ENCODE results near the gene KIF26A.

KIF26A gene

GRCh38 chr14:104138098-104138717 is at the start of gene KIF26A:
TSS of gene KIF26A (plus strand) at chr14:104138587. CDS start at chr14:104138723, 136 bp downstream.
- no peak for DNase-seq

DNA sequence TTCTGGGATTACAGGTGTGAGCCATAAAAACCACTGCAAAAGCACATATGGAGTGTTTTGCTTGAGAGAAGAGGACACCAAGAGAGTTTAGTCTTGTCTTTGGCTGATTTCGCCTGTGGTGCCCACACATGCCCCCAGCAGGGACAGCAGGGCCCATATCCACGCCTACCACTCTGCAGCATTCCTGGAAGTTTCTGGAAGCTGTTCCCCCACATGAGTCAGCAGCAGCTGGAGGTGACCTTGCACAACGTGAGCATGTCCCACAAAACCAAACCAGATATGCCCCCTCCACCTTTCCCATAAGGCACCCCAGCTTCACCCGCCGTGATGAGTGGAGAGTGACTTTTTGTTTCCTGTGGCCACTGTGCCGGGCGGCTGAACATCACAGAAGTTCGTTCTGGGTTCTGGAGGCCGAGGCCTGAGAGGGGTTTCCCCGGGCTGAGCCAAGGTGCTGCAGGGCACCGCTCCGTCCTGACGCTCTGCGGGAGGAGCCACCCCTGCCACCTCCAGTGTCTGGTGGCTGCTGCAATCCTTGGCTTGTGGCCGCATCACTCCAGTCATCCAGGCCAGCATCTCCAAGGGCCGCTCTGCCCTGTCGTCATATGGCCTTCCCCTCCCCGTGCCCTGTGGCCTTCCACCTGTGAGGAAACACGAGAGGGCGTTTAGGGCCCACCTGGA is 48.2 kb upstream of the KIF26A start:
- DNase-seq = no peak

- DNase-seq = no peak
Measured at GRCh38 chr14:104091061-104091926, 47.1 kb upstream of the KIF26A start.

DNA sequence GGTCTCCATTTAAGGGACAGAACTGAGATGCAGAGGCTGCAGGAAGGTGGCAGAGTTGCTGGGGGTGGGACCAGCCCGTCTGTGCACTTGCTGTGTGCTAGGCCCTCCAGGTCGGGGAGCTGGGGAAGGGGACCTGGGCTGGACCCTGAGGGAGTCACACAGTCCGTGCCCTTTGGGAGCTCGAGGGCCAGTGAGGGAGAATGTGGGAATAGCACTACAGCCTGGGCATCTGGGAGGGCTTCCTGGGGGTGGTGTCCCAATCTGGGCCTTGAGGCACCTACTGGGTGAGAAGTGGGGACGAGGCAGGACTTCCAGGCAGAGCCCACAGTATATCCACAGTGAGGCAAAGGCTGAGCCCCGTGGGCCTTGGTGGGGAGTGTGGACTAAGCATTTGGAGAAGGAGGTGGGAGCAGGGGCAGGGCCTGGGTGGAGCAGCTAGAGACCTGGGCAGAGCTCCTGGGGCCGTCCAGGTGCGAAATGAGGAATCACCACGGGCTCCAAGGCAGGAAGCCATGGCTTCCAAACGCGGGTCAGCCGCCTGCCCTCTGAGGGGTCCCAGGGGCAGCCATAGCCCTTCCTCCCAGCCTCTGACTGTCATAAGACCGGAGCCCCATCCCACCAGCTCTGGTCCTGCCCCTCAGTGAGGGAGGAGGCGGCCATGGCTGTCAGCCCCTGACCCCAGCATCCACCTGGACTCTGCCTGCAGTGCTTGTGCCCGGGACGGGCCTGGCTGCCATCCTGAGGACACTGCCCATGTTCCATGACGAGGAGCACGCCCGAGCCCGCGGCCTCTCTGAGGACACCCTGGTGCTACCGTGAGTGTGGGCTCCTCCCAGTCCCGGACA is 46.2 kb upstream of the KIF26A start:
- no peak for DNase-seq

DNA sequence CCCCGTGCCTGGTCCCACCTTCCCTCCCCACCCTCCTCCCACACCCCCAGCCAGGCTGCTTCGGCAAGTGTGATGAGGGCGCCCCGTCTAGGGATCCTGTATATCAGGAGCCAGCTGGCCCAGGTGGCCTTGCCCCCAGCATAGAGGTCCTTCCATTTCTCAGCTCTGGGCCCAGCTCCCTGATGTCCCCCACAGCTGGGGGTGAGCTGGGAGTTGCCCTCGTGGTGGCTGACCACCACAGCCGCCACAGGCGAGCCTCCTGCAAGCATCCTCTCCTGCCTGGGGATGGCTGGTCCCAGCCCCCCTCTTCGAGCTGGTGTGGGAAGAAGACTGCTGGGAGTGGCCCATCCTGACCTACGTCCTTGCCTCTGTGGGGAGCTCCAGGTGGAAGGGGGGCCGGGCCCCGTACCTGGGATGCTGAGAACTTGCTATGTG is 45.4 kb upstream of the KIF26A start:
- DNase-seq = no peak

- DNase-seq = no peak
Measured at GRCh38 chr14:104093366-104094055, 44.9 kb upstream of the KIF26A start.

DNA sequence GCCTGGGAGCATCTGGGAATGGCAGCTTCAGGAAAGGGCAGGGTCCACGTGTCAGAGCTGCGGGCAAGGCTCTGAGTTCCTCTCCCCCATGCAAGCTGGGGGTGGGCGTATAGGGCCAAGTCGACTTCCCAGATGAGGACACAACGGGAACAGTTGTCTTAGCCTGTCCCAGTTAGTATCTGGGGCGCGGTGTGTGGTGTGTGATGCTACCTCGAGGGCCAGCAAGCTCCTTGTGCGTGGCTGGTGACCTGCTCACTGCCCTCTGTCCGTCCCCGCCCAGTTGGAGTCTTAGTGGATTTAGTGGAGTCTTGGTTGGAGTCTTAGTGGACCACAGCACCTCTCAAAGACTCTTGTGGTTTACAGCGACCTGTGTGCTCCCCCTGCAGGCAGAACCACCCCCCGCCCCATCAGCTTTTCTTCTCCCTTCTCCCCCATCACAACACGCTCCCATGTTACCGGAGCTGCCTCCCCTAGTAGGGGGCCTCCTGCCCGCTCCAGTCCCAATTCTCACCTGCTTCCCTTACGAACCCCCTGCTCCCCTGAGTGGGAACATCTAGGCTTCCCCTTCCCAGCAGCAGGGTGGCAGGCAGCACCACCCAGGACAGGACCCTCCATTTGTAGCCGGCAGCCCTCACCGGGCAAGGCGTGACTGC is 44.2 kb upstream of the KIF26A start:
- no peak for DNase-seq

- no peak for DNase-seq
Measured at GRCh38 chr14:104094709-104095425, 43.5 kb upstream of the KIF26A start.

- DNase-seq = no peak
Measured at GRCh38 chr14:104095426-104096310, 42.7 kb upstream of the KIF26A start.

DNA sequence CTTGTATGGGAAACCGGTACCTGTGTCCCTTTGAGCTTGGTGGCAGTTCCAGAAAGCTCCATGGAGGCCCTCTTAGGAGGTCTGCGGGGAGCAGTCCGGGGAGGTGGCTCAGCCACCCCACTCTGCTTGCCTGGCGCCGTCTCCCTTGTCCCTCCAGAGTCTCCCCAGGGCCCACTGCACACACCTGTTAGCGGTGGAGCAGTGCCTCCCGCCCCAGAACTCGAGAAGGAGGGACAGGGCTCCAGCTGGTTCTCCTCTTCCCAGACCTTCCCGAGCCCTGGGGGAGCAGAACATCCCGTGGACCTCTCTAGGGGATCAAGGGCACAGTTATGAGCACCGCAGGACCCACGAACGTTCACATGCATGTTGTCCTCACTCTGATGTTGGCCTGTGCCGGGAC is 42.1 kb upstream of the KIF26A start:
- DNase-seq = no peak

DNA sequence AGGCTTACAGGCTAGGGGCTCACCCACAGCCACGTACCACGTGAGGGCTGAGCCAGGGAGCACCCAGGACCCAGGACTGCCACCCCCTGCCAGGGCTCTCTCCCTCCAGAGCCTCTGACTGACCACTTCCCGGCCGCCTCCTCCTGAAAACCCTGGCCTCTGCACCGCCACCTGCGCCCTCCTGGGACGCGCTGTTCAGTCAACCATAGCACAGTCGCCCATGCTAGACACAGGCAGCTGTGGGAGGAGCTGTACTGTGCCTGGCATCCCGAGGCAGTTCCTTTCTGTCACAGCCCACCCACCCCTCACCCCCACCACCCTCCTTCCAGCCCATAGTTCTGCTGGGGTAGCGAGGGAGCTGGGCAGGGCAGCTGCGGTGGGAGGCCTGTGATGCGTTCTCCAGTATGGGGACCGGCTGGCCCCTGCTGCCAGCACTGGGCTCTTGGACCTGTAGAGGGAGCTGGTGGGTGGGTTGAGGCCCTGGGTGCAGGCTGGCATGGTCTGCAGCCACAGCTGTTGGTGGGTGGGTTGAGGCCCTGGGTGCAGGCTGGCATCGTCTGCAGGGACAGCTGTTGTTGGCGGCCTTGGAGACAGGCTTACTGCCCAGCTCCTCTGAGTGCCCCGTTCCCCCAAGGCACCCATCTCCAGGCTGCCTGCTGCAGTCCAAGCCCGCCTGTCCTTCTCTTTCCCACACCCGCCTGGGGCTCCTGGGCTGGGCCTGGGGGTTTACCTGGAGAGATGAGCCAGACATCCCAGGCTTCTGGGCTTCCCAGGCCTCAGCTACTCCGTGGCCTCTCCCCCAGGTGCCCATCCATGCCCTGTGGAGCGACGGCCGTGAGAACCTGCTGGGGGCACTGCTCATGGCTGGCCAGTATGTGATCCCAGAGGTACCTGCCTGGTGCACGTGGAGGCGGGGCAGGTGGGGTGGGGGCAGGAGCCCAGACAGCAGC is 41.4 kb upstream of the KIF26A start:
- DNase-seq = no peak

GRCh38 chr14:104098272-104099095 is 39.9 kb upstream of the KIF26A start:
- DNase-seq = no peak

DNA sequence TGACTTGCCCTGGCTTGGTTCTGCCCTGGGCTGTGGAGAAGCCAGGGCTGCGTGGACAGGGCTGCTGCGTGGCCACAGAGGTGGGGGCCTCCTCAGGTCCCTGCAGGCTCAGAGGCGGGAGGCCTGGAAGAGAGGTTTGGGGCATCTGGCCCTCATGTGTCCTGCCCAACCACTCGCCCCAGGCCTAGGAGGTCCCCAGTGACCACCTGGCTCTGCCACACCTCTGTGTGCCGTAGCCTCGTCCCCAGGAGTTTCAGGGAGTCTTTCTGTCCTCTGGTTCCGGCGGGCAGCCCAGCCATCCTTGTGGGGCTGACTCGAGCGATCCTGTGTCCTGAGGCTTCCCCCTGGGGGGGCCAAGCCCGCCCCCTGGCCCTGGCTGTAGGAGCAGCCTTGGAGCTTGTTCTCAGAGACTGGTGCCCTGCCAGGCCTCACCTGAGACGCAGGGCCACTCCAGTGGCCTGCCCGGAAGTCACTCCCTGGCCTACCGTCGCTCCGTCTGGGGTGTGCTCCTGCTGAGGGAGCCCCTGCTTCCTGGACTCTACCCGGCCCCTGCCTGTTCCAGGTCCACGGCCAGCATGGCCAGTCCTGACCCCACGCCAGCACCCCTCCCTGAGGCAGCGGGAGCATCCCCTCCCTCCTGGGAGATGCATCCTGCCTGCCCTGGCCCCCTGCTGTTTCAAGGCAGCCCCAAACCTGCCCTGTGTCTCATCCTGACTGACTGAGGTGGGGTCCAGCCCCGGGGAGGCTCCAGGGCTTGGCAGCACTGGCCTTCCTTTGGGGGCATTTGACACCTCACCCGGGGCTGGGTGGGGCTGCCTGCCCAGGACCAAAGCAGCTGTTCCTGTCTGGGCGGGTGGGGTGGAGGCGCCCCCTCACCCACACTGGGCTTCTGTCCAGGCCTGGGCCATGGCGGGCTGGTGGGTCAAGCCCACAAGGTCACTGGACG is 39.0 kb upstream of the KIF26A start:
- no peak for DNase-seq

GRCh38 chr14:104100171-104101085 is 38.0 kb upstream of the KIF26A start:
- DNase-seq = no peak

GRCh38 chr14:104101086-104101621 is 37.2 kb upstream of the KIF26A start:
- DNase-seq = no peak

Data from NCI-H146 (cell line).